Suprapubic skin (tissue), 4 donors: ENCODE results near the gene GUCA1A.

Experiments used
- CTCF ChIP-seq, 2 donors: fragments of 200-600 bp in 1 of 2; fragments of 450-650 bp in 1 of 2; sonication (generic) in 1 of 2; IDR thresholded peaks; one replicate each; pipeline ENCODE4 v1.5.1; 2016 to 2019; ENCODE audit warnings: antibody characterized with exemption in 2 of 2, mild to moderate bottlenecking in 1 of 2, moderate library complexity in 1 of 2
- EP300 ChIP-seq: sonication (generic); formaldehyde crosslinking; IDR thresholded peaks from one replicate; pipeline ENCODE4 v1.6.1; 2017; ENCODE audit warnings: antibody characterized with exemption
- POLR2AphosphoS5 ChIP-seq, 3 donors: sonication (generic); formaldehyde crosslinking; IDR thresholded peaks; one replicate each; pipeline ENCODE4 v1.6.1; 2017; ENCODE audit warnings: antibody characterized with exemption in 3 of 3

DNA sequence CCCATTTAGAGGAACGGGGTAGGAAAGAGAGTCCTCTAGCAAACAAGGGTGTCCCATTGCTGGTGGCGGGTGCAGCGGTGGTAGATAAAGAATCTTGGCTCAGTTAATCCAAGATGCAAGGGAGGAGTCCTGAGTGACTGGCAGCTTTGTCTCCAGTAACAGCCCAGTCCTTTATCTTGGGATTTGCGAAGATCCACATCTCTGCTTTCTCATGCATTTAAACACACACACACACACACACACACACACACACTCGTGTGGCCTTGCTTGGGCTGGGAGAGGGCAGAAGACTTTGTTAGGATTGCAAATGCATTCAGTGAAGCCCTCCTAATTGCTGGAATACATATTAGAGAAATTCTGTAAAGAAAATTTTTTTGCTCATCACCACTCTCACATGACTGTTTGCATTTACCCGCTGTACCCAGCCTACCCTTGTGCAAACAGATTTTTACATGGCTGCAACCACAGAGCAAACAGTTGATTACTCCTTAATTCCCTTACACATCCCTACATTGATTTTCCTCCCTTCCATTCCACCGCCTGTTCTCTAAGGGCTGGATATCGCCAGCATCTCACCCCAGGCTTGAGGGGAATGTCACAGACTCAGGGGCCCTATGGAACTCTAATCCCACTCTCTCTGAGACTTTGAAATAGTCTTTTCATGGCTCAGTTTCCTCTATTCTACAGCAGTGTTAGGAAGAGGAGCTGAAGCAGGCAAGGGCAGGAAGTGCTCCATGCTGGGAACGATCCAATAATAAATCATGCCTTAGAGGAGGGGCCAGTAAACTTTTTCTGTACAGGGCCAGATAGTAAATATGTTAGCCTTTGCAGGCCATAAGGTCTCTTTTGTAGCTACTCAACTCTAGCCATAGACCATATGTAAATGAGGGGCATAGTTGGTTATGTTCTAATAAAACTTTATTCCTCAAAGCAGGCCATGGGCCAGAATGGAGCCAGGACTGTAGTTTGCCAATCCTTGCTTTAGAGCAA, 34.2 kb upstream of the GUCA1A start:
- TF ChIP-seq CTCF (IDR thresholded peaks at IDR 0.05) (no peak), POLR2AphosphoS5 (IDR thresholded peaks at IDR 0.05) (no peak), EP300 (no peak)
